Neuron (in vitro differentiated cells): ENCODE data around the gene CEP76.

Experiments
- H2AFZ ChIP-seq: one replicate; pipeline ENCODE4 v1.6.1; 2013; ENCODE audit warnings: low read depth, mild to moderate bottlenecking, inconsistent platforms, low read length, moderate library complexity
- H3K27me3 ChIP-seq: one replicate; pipeline ENCODE4 v1.6.1; 2013; ENCODE audit warnings: low read length; ENCODE audit not compliant: insufficient read depth
- H3K36me3 ChIP-seq: one replicate; pipeline ENCODE4 v1.6.1; 2013; ENCODE audit warnings: low read length; ENCODE audit not compliant: insufficient read depth
- H3K4me1 ChIP-seq: one replicate; pipeline ENCODE4 v1.6.1; 2013; ENCODE audit warnings: low read length; ENCODE audit not compliant: insufficient read depth
- H3K4me3 ChIP-seq: 2 replicates; pipeline ENCODE4 v1.5.1; 2013; ENCODE audit warnings: mild to moderate bottlenecking, low read length, moderate library complexity
- H3K9me3 ChIP-seq: one replicate; pipeline ENCODE4 v1.6.1; 2013; ENCODE audit warnings: low read length

The CEP76 gene

DNA sequence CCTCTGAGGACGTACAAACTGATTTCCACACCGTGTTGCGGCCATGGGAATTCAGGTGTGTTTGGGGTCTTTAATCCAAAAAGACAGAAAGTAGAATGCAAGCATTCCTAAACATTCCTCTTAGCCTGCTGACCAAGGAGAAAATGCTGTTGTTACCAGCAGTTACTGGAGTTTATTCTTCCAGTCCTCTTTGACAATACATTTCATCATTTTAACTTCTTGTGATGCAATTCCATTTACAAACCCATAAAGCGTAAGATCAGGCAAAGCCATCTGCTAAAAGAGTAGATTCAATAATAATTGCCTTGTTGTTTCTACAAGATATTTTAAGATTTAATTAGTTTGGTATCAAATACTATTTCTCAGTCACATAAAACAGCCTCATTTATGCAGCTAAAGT, 77.3 kb downstream of the CEP76 start:
- Histone ChIP-seq H3K4me3 (no peak overlapping the region), H2AFZ (no peak overlapping the region), H3K27me3 (no peaks in the 10 kb centered on the region), H3K36me3 (peaks cover 4% of the 10 kb centered on the region), H3K9me3 (peaks cover 8% of the 10 kb centered on the region), H3K4me1 (no peaks in the 10 kb centered on the region)
